ENCODE results near the gene SZT2.

Gene SZT2

DNA sequence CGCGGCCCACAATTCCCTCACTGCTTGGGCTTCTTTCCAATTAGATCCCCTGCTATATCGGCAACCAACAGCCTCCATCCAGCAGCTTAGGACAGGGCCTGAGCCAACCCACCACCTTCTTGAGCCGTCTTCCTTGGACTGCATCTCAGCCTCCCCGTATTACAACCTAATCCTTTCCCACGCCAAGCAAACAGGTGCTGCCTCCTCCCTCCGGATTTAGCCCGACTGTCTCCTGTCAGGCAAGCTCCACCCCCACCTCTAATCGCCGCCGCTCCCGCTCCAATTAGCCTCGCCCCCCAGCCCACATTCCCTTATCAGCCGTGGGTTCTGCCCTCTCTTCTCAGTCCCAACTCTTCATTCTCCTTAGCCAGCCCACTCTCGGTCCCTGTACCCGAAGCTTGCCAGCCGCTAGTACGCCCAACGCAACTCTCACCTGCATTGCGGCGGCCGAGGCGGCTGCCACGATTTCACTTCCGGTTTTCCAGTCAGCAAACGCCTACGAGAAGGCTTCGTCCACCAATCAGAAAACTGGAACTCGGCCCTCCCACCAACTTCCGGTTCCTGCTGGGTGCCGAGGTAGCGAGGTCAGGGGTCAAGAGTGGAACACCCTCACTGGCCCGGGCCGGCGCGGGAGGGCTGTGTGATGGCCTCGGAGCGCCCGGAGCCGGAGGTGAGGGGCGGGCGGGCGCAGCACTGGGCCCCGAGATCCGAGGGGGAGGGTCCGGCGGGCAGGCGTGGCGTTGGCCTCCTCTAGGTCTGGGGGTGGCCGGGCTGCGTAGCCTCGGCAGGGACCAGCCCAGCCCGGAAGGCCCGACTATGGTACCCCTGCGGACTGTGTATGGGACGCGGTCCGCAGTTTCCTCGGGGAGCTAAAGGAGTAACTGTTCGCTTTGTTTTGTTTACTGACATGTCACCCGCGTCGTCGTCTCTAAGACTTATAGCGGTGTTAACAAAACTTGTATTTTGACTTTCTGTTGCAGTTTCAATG, at the start of gene SZT2, which contains the start of gene MED8:
SZT2 (plus strand) TSS at position 574 of the 988 bp plus-strand sequence; CDS start at position 644, 70 bp downstream.
MED8 (minus strand) TSS at position 475 of the 988 bp plus-strand sequence; CDS start at position 439, 36 bp downstream.
- DNase-seq = peak; percentile 93

DNA sequence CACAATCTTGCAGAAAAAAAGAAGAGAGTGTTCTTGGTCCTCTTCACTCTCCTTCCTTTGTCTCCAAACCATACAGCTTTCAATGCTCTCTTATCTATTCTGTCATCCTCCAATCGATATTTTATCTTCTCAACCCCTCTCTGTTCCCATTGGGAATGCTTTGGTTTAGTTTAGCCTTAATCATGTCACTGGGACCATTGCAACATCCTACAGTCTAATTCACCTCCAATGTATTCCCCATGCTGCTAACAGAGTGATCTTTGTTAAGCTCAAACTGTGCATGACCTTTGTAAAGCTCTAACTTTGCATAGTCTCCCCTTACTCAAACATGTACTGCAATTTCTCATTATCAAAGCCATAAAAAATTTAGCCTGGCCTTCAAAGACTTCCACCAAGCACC, 49.1 kb upstream of the SZT2 start:
- DNase-seq = no peak

DNA sequence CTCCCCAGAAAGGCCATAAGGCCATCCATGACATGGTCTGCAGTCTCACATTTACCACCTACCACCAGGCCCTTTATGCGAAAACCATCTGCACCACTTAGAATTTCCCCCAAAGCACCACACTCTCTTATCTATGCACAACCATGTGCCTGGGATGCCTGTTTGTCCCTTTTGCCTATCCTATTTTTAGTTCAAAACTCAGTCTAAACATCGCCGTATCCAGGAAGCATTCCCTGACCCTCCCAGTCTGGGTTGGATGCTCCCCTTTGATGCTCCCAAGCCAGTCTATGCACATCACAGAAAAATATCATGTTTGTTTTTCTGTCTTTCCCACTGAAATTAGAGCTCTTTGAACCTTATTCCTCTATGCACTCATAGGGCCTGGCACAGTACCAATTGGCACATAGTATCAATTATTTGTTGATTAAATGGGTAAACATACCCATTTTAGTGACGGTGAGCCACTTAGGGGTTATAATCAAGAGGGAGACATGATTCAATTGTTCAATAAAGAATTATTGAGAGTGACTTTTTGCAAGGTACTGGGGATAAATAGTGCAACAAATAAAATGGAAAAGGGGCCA, 45.3 kb upstream of the SZT2 start:
- DNase-seq = no peak

DNA sequence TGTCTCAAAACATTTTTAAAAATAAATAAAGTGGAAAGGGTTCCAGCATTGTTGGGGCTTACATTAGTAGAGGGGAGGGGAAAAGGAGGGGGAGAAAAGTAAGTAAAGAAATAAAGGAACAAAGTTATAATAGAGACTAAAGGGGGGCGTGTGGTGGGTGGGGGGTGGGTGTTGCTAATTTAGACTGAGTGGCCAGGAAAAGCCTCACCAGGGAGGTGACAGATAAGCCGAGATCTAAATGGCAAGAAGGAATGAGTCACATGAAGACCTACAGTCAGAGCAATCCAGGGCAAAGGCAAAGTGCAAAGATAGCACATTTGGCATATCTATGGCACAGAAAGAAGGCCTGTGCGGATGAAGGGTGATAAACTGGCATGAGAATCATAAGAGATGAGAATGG, 44.6 kb upstream of the SZT2 start:
- DNase-seq = no peak

DNA sequence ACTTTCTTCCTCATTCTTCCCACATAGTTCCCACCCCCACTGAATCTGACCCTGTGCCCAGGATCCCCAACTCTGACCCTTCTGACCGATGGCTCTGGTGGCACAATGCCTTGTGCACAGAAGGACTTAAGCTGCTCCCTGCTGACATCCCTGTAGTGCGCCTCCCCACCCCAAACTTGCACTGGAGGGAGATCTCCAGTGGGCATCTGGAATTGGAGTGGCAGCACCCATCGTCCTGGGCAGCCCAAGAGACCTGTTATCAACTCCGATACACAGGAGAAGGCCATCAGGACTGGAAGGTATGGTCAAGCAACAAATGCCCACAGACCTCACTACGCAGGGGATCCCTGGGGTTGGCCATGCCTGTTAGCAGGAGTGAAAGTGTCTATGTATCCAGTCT, 43.1 kb upstream of the SZT2 start:
- no peak for DNase-seq

DNA sequence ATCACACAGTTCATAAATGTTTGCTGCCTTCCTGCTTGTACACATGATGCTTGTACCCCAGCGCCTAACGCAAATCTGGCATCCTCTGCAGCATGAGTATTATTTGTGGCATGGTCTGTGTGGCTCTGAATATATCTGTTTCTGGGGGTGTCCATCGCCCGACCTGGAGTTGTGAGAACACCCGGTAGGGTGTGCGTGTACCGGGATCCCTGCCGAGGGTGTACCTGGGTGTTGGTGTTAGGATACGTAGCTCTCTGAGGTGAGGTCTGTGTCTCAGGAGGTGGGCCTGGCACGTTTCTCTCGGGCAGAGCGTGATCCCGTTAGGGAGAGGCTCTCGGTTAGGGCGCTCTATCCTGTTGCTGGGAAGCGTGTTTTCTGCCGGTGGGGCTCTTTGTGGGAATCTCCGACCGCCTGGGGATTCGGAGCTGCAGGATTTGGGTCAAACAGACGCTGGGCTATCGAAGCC, 41.3 kb upstream of the SZT2 start:
- no peak for DNase-seq

DNA sequence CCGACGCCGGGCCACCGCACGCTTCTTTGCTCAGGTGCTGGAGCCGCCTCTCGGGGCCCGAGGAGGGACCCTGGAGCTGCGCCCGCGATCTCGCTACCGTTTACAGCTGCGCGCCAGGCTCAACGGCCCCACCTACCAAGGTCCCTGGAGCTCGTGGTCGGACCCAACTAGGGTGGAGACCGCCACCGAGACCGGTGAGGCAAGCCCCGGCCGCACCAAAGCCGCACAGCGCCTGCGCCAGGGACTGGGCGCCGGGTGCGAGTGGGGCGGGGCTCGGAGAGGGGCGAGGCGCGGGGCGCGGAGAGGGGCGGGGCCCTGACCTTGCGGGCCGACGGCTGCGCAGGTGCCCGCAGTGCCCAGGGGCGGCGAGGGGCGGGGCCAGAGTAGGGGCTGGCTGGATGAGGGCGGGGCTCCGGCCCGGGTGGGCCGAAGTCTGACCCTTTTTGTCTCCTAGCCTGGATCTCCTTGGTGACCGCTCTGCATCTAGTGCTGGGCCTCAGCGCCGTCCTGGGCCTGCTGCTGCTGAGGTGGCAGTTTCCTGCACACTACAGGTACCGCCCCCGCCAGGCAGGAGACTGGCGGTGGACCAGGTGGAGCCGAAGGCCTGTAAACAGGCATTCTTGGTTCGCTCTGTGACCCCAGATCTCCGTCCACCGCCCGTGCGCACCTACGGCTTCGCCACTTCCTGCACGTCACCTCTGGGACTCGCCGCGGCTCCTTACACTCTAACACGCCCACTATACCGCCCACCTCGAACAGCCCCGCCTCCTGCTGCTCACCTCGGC, 40.7 kb upstream of the SZT2 start:
- DNase-seq = peak; percentile 55

DNA sequence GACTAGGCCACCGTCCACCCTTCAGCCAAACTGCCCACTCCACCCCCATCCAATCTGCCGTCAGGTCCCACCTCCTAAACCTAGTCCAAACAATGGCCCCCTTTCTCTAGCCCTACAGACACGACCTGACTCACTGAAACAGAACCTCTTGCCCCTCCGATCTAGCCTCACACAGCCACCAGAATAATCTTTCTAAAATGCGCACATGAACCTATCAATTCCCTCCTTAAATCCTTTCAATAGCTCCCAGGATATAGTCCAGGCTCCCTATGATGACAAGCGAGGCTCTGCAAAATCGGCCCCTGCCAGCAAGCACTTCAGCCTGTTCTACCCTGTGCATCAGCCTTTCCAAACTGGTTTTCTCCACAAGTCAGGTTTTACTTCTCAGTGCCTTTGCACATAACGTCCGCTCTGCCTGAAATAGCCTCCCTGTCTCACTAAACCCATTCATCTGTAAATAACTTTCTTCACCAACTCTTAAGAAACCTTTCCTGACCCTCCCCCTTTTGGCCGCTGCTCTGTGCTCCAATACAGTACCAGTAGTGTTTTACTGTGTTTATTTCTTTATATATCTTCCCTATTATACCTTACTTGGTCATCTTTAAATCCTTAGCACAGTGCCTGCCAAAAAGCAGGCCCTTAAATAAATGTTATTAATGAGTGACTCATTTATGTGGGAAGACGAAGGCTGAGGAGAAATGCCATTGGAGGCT, 39.9 kb upstream of the SZT2 start:
- no peak for DNase-seq

DNA sequence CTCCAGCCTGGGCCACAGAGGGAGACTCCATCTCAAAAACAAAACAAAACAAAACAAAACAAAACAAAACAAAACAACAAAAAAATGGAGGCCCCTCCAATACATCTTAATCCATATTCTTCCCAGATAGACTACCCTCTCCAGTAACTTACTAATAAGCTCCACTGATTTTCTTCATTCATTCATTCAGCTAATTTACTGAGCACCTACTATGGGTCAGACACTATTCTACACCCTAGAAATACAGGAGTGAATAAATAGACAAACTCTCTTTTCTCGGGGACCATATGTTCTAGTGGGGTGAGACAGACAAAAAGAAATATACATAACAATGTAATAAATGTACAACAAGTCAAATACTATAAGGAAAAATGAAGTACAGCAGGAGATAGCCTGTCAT, 38.7 kb upstream of the SZT2 start:
- DNase-seq = no peak

DNA sequence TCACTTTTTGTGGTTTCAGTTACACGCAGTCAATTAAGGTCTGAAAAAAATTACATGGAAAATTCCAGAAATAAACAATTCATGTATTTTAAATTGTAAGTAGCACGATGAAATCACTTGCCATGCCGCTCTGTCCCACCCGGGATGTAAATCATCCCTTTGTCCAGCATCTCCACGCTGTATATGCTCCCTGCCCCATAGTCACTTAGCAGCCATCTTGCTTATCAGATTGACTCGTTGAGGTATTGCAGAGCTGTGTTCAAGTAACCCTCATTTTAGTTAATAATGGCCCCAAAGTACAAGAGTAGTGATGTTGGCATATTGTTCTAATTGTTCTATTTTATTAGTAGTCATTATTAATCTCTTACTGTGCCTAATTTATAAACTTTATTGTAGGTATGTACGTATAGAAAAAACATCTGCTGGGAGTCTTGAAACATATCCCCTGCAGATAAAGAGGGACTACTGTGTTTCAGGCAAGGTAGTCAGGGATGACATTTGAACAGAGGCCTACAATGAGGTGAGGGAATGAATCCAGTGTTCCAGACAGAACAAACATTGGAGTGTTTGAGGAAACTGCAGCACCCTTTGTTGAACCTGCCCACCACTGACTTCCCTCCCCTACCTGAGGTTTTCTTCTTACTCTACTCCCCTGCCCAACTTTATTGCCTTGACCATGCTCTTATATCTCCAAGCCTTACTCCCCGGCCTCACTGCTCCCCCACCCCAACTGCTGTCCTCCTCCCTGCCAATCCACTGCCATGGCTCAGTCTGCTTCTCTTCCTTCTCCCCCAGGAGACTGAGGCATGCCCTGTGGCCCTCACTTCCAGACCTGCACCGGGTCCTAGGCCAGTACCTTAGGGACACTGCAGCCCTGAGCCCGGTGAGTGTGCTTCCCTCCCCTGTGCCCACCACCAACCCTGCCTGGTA, 38.0 kb upstream of the SZT2 start:
- no peak for DNase-seq

DNA sequence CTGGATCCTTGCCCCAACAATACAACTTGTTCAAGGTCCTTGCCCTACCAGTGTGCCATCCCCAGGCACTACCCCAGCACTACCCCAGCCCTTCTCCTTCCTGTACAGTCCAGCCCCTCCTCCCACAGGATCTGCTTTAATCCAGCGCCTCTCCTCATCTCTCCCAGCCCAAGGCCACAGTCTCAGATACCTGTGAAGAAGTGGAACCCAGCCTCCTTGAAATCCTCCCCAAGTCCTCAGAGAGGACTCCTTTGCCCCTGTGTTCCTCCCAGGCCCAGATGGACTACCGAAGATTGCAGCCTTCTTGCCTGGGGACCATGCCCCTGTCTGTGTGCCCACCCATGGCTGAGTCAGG, 37.4 kb upstream of the SZT2 start:
- DNase-seq = no peak

DNA sequence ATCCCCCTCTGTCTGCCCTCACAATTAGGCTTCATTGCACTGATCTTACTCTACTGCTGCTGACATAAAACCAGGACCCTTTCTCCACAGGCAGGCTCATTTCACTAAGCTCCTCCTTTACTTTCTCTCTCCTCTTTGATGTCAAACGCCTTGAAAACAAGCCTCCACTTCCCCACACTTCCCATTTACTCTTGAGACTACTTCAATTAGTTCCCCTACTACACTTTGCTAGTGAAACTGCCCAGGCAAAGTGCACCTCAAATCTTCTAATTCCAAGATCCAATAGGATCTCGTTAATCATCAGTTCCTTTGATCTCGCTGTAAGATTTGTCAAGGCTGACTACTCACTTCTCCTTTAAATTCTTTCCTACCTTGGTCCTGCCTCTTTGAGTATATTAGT, 36.8 kb upstream of the SZT2 start:
- DNase-seq = no peak

DNA sequence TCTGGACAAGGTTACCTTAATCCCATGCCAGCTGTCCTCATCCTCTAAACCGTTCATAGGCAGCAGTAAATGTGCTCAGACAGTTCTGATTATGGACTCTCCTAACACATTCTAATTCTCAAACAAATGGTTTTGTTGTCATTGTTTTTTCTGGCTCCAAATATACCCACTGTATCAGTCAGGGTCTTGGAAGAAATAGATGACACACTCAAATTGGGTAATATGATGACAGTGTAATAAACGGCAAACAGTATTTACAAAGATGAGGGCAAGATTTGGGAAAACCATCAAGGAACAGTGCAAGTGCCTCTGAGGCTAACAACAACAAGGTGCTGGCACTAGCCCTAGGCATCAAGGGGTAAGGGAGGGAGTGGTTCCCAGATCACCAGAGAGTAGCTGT, 35.2 kb upstream of the SZT2 start:
- no peak for DNase-seq

DNA sequence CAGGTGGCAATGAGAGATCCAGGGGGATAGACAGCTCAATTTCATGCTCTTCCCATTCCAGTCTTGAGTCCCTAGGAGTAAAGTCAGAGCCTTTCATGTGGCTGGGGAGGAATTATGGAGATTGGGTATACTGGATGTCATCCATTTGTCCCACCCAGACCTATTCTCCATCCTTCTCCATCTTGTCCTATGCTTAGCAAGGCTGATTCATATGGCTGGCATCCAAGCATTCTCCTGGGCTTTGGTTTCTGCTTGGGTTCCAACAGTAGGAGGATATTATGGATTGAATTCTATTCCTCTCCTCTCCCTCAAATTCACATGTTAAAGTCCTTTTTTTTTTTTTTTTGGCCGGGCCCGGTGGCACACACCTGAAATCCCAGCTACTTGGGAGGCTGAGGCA, 34.8 kb upstream of the SZT2 start:
- DNase-seq = no peak

DNA sequence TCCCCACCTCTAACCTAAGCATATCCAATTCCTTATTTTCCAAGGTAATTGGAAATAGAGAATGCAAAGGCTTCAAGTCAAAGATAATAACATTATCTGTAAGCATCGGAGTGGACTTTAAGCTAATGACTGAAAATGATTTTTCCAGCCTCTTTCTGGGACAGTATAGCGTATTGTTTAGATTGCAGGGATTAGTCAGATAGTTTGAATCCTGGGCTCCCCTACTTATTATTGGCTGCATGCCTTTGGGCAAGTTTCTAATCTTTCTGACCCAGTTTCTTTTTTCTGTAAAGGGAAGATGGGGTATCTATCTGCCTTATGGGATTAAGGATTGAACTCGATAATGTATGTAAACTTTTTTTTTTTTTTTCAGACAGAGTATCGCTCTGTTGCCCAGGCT, 32.4 kb upstream of the SZT2 start:
- no peak for DNase-seq

DNA sequence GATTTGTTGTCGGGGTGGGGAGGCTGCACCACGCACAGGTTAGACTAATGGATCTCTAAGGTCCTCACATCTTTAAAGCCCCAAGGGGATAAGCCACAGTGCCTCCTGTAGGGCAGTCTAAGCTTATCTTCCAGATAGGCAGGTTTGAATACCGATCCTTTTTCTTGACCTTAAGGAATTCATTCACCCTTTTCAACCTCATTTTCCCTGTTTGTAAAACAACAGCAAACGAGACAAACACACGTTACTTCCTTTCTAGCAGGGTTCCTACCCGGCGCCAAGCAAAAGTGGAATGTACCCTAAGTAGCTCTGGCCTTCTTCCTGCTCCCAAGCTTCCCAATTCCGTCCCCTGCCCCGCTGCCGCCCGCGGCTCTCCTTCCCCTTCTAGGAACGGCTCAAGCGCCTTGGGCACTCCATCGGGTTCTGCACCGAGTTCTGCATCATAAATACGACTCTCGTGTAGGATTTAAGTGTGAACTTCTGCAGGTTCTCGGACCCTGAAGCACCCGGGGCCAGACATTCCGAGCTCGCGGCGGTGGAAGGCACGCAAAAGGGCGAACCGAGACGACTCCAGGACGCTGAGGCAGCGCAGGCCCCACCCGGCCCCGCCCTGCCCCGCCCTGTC, 31.5 kb upstream of the SZT2 start:
- DNase-seq = no peak

DNA sequence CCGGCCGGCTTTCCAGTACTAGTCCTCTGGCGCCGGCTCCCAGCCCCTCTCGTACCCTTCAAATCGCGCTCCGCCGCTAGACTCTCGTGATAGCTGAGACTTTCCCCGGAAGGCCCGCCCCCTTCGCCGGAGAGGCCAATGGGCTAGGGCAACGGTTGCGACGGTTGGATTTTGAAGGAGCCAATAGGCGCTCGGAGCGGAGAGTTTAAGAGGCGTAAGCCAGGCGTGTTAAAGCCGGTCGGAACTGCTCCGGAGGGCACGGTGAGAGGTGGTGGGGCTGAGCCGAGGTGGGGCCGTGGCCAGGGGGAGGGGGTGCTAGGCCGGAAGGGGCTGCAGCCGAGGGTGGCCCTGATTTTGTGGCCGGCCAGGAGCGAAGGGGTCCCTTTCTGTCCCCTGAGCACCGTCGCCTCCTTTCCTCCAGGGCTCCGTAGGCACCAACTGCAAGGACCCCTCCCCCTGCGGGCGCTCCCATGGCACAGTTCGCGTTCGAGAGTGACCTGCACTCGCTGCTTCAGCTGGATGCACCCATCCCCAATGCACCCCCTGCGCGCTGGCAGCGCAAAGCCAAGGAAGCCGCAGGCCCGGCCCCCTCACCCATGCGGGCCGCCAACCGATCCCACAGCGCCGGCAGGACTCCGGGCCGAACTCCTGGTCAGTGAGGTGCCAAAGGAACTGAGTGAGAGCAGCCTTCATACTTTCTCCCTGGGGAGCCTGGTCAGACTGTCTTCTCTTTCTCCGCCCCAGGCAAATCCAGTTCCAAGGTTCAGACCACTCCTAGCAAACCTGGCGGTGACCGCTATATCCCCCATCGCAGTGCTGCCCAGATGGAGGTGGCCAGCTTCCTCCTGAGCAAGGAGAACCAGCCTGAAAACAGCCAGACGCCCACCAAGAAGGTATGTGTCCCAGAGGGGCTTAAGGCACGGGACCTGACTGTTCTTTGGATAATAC, 30.7 kb upstream of the SZT2 start, which contains the start of gene CDC20:
CDC20 (plus strand) TSS at position 236 of the 948 bp plus-strand sequence; CDS start at position 471, 235 bp downstream.
- peak; percentile 98 for DNase-seq

DNA sequence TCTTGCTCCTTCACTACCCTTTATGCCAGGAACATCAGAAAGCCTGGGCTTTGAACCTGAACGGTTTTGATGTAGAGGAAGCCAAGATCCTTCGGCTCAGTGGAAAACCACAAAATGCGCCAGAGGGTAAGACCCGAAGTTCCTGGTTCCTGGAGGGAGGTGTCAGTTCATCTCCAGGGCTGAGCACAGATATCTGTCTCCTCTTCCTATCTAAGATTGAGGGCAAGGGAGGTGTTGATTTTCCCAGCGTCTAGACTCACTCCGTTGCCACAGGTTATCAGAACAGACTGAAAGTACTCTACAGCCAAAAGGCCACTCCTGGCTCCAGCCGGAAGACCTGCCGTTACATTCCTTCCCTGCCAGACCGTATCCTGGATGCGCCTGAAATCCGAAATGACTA, 30.0 kb upstream of the SZT2 start:
- DNase-seq = no peak

DNA sequence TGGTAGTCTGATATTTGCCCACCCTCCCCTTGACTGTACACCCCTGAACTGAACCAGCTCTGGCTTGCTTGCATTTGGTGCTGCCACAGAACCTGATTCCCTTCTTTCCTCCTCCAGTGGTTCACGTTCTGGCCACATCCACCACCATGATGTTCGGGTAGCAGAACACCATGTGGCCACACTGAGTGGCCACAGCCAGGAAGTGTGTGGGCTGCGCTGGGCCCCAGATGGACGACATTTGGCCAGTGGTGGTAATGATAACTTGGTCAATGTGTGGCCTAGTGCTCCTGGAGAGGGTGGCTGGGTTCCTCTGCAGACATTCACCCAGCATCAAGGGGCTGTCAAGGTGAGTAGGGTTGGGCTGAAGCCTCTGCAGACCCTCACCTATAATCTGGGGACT, 29.1 kb upstream of the SZT2 start:
- no peak for DNase-seq

Data from activated CD8-positive, alpha-beta memory T cell treated with anti-CD3 and anti-CD28 coated beads, Interleukin-2, amount 50 U/mL, for 4 hours (primary cell).